IMR-90 (cell line): ENCODE data around the gene OR51Q1. TPM values are rescaled to one million over a fixed set of nuclear protein-coding genes. Genes with fewer than 3 reads are reported as not detected.

ENCODE experiments used
- ATAC-seq: fragments of 200-7000 bp; cut with Tn5 transposase; 2 replicates; pipeline ENCODE4 v1.9.1; 2020; ENCODE audit warnings: low read depth, mild to moderate bottlenecking, moderate library complexity
- BruUV-seq: library from RNA; stranded (reverse); fragments of 400-500 nt; replicated peaks from 2 replicates; lab custom pipeline; 2021; lab: Mats Ljungman, UMichigan
- CTCF ChIA-PET: fragments of 300-600 bp; formaldehyde crosslinking; extraction: SDS; loops from one replicate; lab custom pipeline; 2021; ENCODE audit warnings: antibody characterized with exemption; lab: Yijun Ruan, JAX
- POLR2A ChIA-PET: fragments of 300-600 bp; sonication (Branson Sonifier 250); formaldehyde crosslinking; loops from one replicate; lab custom pipeline; 2022; ENCODE audit warnings: antibody characterized with exemption; ENCODE audit not compliant: unreplicated experiment; lab: Charles Lee
- DNase-seq: peaks from one replicate; pipeline ENCODE4 v3.0.0; 2013
- H2AFZ ChIP-seq: replicated peaks from 2 replicates; pipeline ENCODE3; 2013; ENCODE audit warnings: low read length, mild to moderate bottlenecking; ENCODE audit not compliant: poor library complexity
- H2AK5ac ChIP-seq: 2 replicates; pipeline ENCODE4 v1.6.1; 2013; ENCODE audit warnings: low read depth, low read length, inconsistent platforms
- H2AK9ac ChIP-seq: replicated peaks from 2 replicates; pipeline ENCODE3; 2013; ENCODE audit warnings: mild to moderate bottlenecking, low read depth, low read length, moderate library complexity; ENCODE audit not compliant: poor library complexity
- H2BK120ac ChIP-seq: 2 replicates; pipeline ENCODE4 v1.6.1; 2013; ENCODE audit warnings: low read depth, low read length, inconsistent platforms
- H2BK15ac ChIP-seq: 3 replicates; pipeline ENCODE4 v1.6.1; 2013; ENCODE audit warnings: low read depth, low read length, inconsistent platforms
- H2BK20ac ChIP-seq: 2 replicates; pipeline ENCODE4 v1.6.1; 2013; ENCODE audit warnings: low read depth, mild to moderate bottlenecking, inconsistent platforms, low read length, moderate library complexity
- H2BK5ac ChIP-seq: 2 replicates; pipeline ENCODE4 v1.6.1; 2013; ENCODE audit warnings: mild to moderate bottlenecking, low read depth, low read length, inconsistent platforms; ENCODE audit not compliant: poor library complexity, severe bottlenecking
- H3K14ac ChIP-seq: replicated peaks from 2 replicates; pipeline ENCODE4 v1.6.1; 2013; ENCODE audit warnings: low read depth, low read length, inconsistent platforms
- H3K18ac ChIP-seq: 2 replicates; pipeline ENCODE4 v1.6.1; 2013; ENCODE audit warnings: low read depth, low read length, control low read depth
- H3K23ac ChIP-seq: 2 replicates; pipeline ENCODE4 v1.6.1; 2013; ENCODE audit warnings: low read depth, low read length, inconsistent platforms
- H3K27ac ChIP-seq: 2 replicates; pipeline ENCODE4 v1.5.1; 2013; ENCODE audit warnings: mild to moderate bottlenecking, control low read depth, low read length; ENCODE audit not compliant: insufficient read depth
- H3K27me3 ChIP-seq: 2 replicates; pipeline ENCODE4 v1.6.1; 2013; ENCODE audit warnings: low read length; ENCODE audit not compliant: control insufficient read depth, insufficient read depth
- H3K36me3 ChIP-seq: 2 replicates; pipeline ENCODE4 v1.6.1; 2013; ENCODE audit warnings: low read length, mixed read lengths; ENCODE audit not compliant: control insufficient read depth, insufficient read depth
- H3K4ac ChIP-seq: 2 replicates; pipeline ENCODE4 v1.6.1; 2013; ENCODE audit warnings: low read depth, low read length, inconsistent platforms
- H3K4me1 ChIP-seq: 2 replicates; pipeline ENCODE4 v1.6.1; 2013; ENCODE audit warnings: low read length, mixed read lengths; ENCODE audit not compliant: control insufficient read depth, insufficient read depth
- H3K4me2 ChIP-seq: 2 replicates; pipeline ENCODE4 v1.6.1; 2013; ENCODE audit warnings: low read depth, mild to moderate bottlenecking, control low read depth, low read length, moderate library complexity
- H3K4me3 ChIP-seq: 2 replicates; pipeline ENCODE4 v1.5.1; 2013; ENCODE audit warnings: low read depth, mild to moderate bottlenecking, control low read depth, low read length, moderate library complexity; ENCODE audit not compliant: insufficient read depth
- H3K56ac ChIP-seq: 2 replicates; pipeline ENCODE4 v1.6.1; 2013; ENCODE audit warnings: low read length, inconsistent platforms; ENCODE audit not compliant: insufficient read depth; ENCODE audit errors: extremely low read depth
- H3K79me1 ChIP-seq, 2 experiments: 2 replicates each; pipeline ENCODE4 v1.6.1; 2013; ENCODE audit warnings: low read length in 2 of 2, inconsistent platforms in 1 of 2, low read depth in 1 of 2
- H3K9ac ChIP-seq: 2 replicates; pipeline ENCODE4 v1.6.1; 2013; ENCODE audit warnings: low read depth, low read length, control low read depth
- H3K9me1 ChIP-seq: 2 replicates; pipeline ENCODE4 v1.6.1; 2013; ENCODE audit warnings: low read length, inconsistent platforms; ENCODE audit not compliant: insufficient read depth
- H3K9me3 ChIP-seq: 2 replicates; pipeline ENCODE4 v1.6.1; 2013; ENCODE audit warnings: low read length; ENCODE audit not compliant: control insufficient read depth, insufficient read depth
- H4K20me1 ChIP-seq: 2 replicates; pipeline ENCODE4 v1.6.1; 2013; ENCODE audit warnings: low read length, inconsistent platforms; ENCODE audit not compliant: insufficient read depth
- H4K5ac ChIP-seq: 2 replicates; pipeline ENCODE4 v1.6.1; 2013; ENCODE audit warnings: mild to moderate bottlenecking, low read depth, low read length, control low read depth
- H4K8ac ChIP-seq, 2 experiments: 2 replicates each; pipeline ENCODE4 v1.6.1; 2013; ENCODE audit warnings: low read depth in 2 of 2, low read length in 2 of 2, control low read depth in 1 of 2, inconsistent platforms in 1 of 2
- H4K91ac ChIP-seq: 2 replicates; pipeline ENCODE4 v1.6.1; 2013; ENCODE audit warnings: low read depth, low read length, inconsistent platforms; ENCODE audit not compliant: insufficient read depth
- BHLHE40 ChIP-seq: fragments of 150-350 bp; IDR thresholded peaks from 2 replicates; pipeline ENCODE4 v1.6.1; 2016; ENCODE audit warnings: mild to moderate bottlenecking, low read depth, low read length
- CEBPB ChIP-seq: IDR thresholded peaks from 2 replicates; pipeline ENCODE4 v1.6.1; 2012; ENCODE audit warnings: low read depth, low read length, improper control_type of control experiment
- CHD1 ChIP-seq: IDR thresholded peaks from 2 replicates; pipeline ENCODE4 v1.6.1; 2012; ENCODE audit warnings: low read depth, low read length, improper control_type of control experiment
- CTCF ChIP-seq: conservative IDR thresholded peaks from 2 replicates; pipeline ENCODE4 v1.5.1; 2012; ENCODE audit warnings: mild to moderate bottlenecking, low read depth, low read length, improper control_type of control experiment
- FOS ChIP-seq: fragments of 150-350 bp; IDR thresholded peaks from 2 replicates; pipeline ENCODE4 v1.6.1; 2016; ENCODE audit warnings: low read depth, low read length
- MAFK ChIP-seq: IDR thresholded peaks from 2 replicates; pipeline ENCODE4 v1.6.1; 2012; ENCODE audit warnings: low read depth, low read length, improper control_type of control experiment
- MAZ ChIP-seq: IDR thresholded peaks from 2 replicates; pipeline ENCODE4 v1.6.1; 2012; ENCODE audit warnings: low read depth, mild to moderate bottlenecking, low read length, improper control_type of control experiment, moderate library complexity, borderline replicate concordance
- MXI1 ChIP-seq: IDR thresholded peaks from 2 replicates; pipeline ENCODE4 v1.6.1; 2012; ENCODE audit warnings: low read depth, mild to moderate bottlenecking, low read length, moderate library complexity, borderline replicate concordance
- NFE2L2 ChIP-seq: fragments of 150-350 bp; IDR thresholded peaks from 2 replicates; pipeline ENCODE4 v1.6.1; 2016; ENCODE audit warnings: low read depth, mild to moderate bottlenecking, low read length
- POLR2A ChIP-seq: IDR thresholded peaks from 2 replicates; pipeline ENCODE4 v1.6.1; 2012; ENCODE audit warnings: mild to moderate bottlenecking, low read depth, low read length
- RAD21 ChIP-seq: IDR thresholded peaks from 2 replicates; pipeline ENCODE4 v1.6.1; 2012; ENCODE audit warnings: low read length, improper control_type of control experiment
- RCOR1 ChIP-seq: IDR thresholded peaks from 2 replicates; pipeline ENCODE4 v1.6.1; 2012; ENCODE audit warnings: mild to moderate bottlenecking, low read length, improper control_type of control experiment; ENCODE audit not compliant: insufficient replicate concordance
- RFX5 ChIP-seq: IDR thresholded peaks from 2 replicates; pipeline ENCODE4 v1.8.0; 2012; ENCODE audit warnings: low read depth, mild to moderate bottlenecking, low read length, moderate library complexity
- SMC3 ChIP-seq: fragments of 150-350 bp; IDR thresholded peaks from 2 replicates; pipeline ENCODE4 v1.6.1; 2016; ENCODE audit warnings: low read depth, mild to moderate bottlenecking, antibody characterized with exemption, low read length, moderate library complexity
- dilution Hi-C: fragments of 300-500 bp; cut with HindIII; formaldehyde crosslinking; loops from one replicate; pipeline ENCODE4 v1.14.3; 2018; ENCODE audit warnings: low sequenced_read_pairs; ENCODE audit not compliant: unreplicated experiment
- in situ Hi-C: fragments of 300-500 bp; cut with MboI; formaldehyde crosslinking; loops from 3 replicates; pipeline ENCODE4 v1.14.3; 2019; ENCODE audit warnings: low sequenced_read_pairs, inconsistent platforms, mixed read lengths
- intact Hi-C: fragments of 100-400 bp; cut with micrococcal nuclease; formaldehyde crosslinking; loops from 2 replicates; pipeline ENCODE4 v1.10.0; 2022
- polyA plus RNA-seq, 3 experiments: library from polyadenylated mRNA; depleted of rRNA; stranded (reverse); fragments of >200 nt; gene quantifications; 2 replicates each; pipeline ENCODE4 v1.2.3, GENCODE V29; 2012; ENCODE audit warnings: low replicate concordance in 1 of 3
- total RNA-seq: library from RNA; depleted of rRNA; stranded (reverse); fragments of >200 nt; gene quantifications from 2 replicates; pipeline ENCODE4 v1.2.3, GENCODE V29; 2012
- TF ChIP-seq, protein P1 (sequence below): fragments of 150-350 bp; IDR thresholded peaks from 2 replicates; pipeline ENCODE4 v1.6.1; 2016; ENCODE audit warnings: low read depth, mild to moderate bottlenecking, low read length, moderate library complexity, borderline replicate concordance

The OR51Q1 gene
- total and polyA plus RNA-seq, 2 of the 4 experiments (the other 2 are of a cell fraction) = not detected

DNA sequence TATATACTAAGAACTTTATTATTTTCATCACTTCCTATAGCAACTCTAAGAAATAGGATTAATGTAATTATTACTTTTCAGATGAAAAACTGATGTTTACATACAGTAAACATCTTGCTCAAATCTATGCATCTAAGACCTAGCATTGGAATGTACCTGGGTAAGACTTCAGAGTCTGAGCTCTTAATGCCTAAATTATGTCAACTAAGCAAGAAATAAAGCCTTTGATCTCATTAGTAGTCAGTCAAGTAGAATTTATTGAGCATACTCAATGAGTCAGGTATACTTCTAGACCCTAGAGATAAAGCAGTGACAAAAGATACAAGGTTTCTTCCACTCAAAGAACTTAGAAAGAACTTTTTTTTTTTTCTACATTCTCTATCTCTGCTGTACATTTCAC is 16.7 kb upstream of the OR51Q1 start:
- Histone ChIP-seq H2BK5ac (no peak overlapping the region), H3K4ac (no peak overlapping the region), H3K27me3 (no peaks in the 10 kb centered on the region), H3K9ac (no peak overlapping the region), H2BK15ac (no peak overlapping the region), H3K79me1 (no peaks in the 10 kb centered on the region), H3K18ac (no peak overlapping the region), H3K4me3 (no peak overlapping the region), H3K14ac (no peak overlapping the region), H3K9me3 (no peaks in the 10 kb centered on the region), H3K9me1 (no peaks in the 10 kb centered on the region), H4K20me1 (no peaks in the 10 kb centered on the region), H4K8ac (no peak overlapping the region), H3K4me2 (no peak overlapping the region), H3K56ac (no peak overlapping the region), H3K4me1 (no peaks in the 10 kb centered on the region), H2BK20ac (no peak overlapping the region), H2AK9ac (no peak overlapping the region), H2AK5ac (no peak overlapping the region), H4K91ac (no peak overlapping the region), H4K5ac (no peak overlapping the region), H3K23ac (no peak overlapping the region), H3K27ac (no peak overlapping the region), H3K36me3 (no peaks in the 10 kb centered on the region), H2AFZ (no peak overlapping the region), H2BK120ac (no peak overlapping the region)
- POLR2A ChIA-PET = no interaction called here
- dilution Hi-C loops = no loop called here
- intact Hi-C loops = no loop called here
- in situ Hi-C loops = no loop called here
- DNase-seq = no peak
- CTCF ChIA-PET = no interaction called here
- BruUV-seq = no TSS peak
- TF ChIP-seq BHLHE40 = no peak
- TF ChIP-seq MAFK = no peak
- TF ChIP-seq RFX5 = no peak
- TF ChIP-seq, protein P1, sequence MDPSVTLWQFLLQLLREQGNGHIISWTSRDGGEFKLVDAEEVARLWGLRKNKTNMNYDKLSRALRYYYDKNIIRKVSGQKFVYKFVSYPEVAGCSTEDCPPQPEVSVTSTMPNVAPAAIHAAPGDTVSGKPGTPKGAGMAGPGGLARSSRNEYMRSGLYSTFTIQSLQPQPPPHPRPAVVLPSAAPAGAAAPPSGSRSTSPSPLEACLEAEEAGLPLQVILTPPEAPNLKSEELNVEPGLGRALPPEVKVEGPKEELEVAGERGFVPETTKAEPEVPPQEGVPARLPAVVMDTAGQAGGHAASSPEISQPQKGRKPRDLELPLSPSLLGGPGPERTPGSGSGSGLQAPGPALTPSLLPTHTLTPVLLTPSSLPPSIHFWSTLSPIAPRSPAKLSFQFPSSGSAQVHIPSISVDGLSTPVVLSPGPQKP = no peak
- no peak for TF ChIP-seq NFE2L2
- TF ChIP-seq MXI1 = no peak
- no peak for TF ChIP-seq RCOR1
- no peak for TF ChIP-seq SMC3
- TF ChIP-seq MAZ = no peak
- no peak for TF ChIP-seq RAD21
- no peak for TF ChIP-seq FOS
- no peak for TF ChIP-seq CEBPB
- no peak for TF ChIP-seq POLR2A
- TF ChIP-seq CHD1 = no peak
- TF ChIP-seq CTCF = no peak
- ATAC-seq = no peak
